Left ventricle myocardium superior (tissue), 1 donor: ENCODE measurements around the gene TTC3. TPM values are rescaled to one million over a fixed set of nuclear protein-coding genes. Genes with fewer than 3 reads are reported as not detected.
A peak's percentile ranks its signal among the peaks of the same experiment; 100 is the strongest.

ENCODE experiments used
- ATAC-seq: fragments of 200-7000 bp; cut with Tn5 transposase; one replicate; pipeline ENCODE4 v1.9.1; 2020; ENCODE audit warnings: mild to moderate bottlenecking, moderate library complexity
- DNase-seq: peaks from one replicate; pipeline ENCODE4 v3.0.0-alpha.2; 2020
- intact Hi-C: fragments of 100-400 bp; cut with micrococcal nuclease; formaldehyde crosslinking; loops from one replicate; pipeline ENCODE4 v1.11.0; 2022
- total RNA-seq: library from RNA; stranded (reverse); fragmentation: NEBNext Ultra II Directional; extraction: Animal tissue kit (Norgen Biotek cat#: 25700); gene quantifications from one replicate; pipeline ENCODE4 v1.2.1, GENCODE V29; 2021
- donor health status: DM: no; HTN: yes; CAD: no; lungs with severe emphysema.

The TTC3 gene
- total RNA-seq, 1 donor from 2014 or later = 37.0 TPM

GRCh38 chr21:37057614-37058013 is 15.4 kb upstream of the TTC3 start:
- DNase-seq (no peak), ATAC-seq (no peak)
- intact Hi-C loops = no loop called here

- DNase-seq = no peak
- intact Hi-C loops = no loop called here
- ATAC-seq = no peak
Measured at GRCh38 chr21:37058261-37058660, 14.8 kb upstream of the TTC3 start.

- intact Hi-C loops = no loop called here
- ATAC-seq = no peak
- no peak for DNase-seq
Measured at GRCh38 chr21:37059181-37059580, 13.9 kb upstream of the TTC3 start.

- intact Hi-C loops = no loop called here
- DNase-seq = peak; percentile 45
- ATAC-seq = peak; percentile 94
Measured at GRCh38 chr21:37060296-37060695, 12.8 kb upstream of the TTC3 start.

- ATAC-seq (no peak), DNase-seq (no peak)
- intact Hi-C loops = no loop called here
Measured at GRCh38 chr21:37061926-37062592, 11.0 kb upstream of the TTC3 start.

- no peak for ATAC-seq
- no peak for DNase-seq
- intact Hi-C loops = no loop called here
Measured at GRCh38 chr21:37062593-37062935, 10.5 kb upstream of the TTC3 start.

- DNase-seq (no peak), ATAC-seq (no peak)
- intact Hi-C loops = no loop called here
Measured at GRCh38 chr21:37063433-37063832, 9.6 kb upstream of the TTC3 start.

- ATAC-seq (no peak), DNase-seq (no peak)
- intact Hi-C loops = no loop called here
Measured at GRCh38 chr21:37064841-37065240, 8.2 kb upstream of the TTC3 start.

GRCh38 chr21:37065561-37066177 is 7.4 kb upstream of the TTC3 start:
- intact Hi-C loops = no loop called here
- ATAC-seq (no peak), DNase-seq (no peak)

- DNase-seq = peak; percentile 52
- intact Hi-C loops = no loop called here
- peak; percentile 10 for ATAC-seq
Measured at GRCh38 chr21:37071561-37072273, 1.3 kb upstream of the TTC3 start.

- intact Hi-C loops = no loop called here
- ATAC-seq = peak; percentile 81
- DNase-seq = peak; percentile 92
Measured at GRCh38 chr21:37072274-37072987, 623 bp upstream of the TTC3 start.

- ATAC-seq (peak; percentile 33), DNase-seq (peak; percentile 78)
- intact Hi-C loops = no loop called here
Measured at GRCh38 chr21:37073417-37074196, 553 bp downstream of the TTC3 start.

- ATAC-seq (peak; percentile 0), DNase-seq (no peak)
- intact Hi-C loops = no loop called here
Measured at GRCh38 chr21:37074197-37074510, 1.1 kb downstream of the TTC3 start.

GRCh38 chr21:37074546-37074945 is 1.5 kb downstream of the TTC3 start:
- ATAC-seq = no peak
- DNase-seq = no peak
- intact Hi-C loops = no loop called here

- DNase-seq (no peak), ATAC-seq (no peak)
- intact Hi-C loops = no loop called here
Measured at GRCh38 chr21:37075214-37075770, 2.2 kb downstream of the TTC3 start.

GRCh38 chr21:37076087-37076850 is 3.2 kb downstream of the TTC3 start:
- intact Hi-C loops = no loop called here
- ATAC-seq = no peak
- DNase-seq = no peak

- DNase-seq = no peak
- intact Hi-C loops = no loop called here
- ATAC-seq = no peak
Measured at GRCh38 chr21:37077403-37077802, 4.3 kb downstream of the TTC3 start.

- intact Hi-C loops = no loop called here
- DNase-seq (no peak), ATAC-seq (no peak)
Measured at GRCh38 chr21:37079211-37079824, 6.3 kb downstream of the TTC3 start.
